HG02798 (cell line): ENCODE measurements around the gene ZFHX3.
"Not testable (repeated sequence)": the region's sequence is repeated elsewhere in the genome, so short reads cannot be mapped to it uniquely, and the experiment has no call there.

Experiments used
- ATAC-seq: cut with Tn5 transposase; IDR thresholded peaks from one replicate; pipeline ENCODE4 v1.9.1; 2021; ENCODE audit warnings: mild to moderate bottlenecking; ENCODE audit not compliant: unreplicated experiment, poor library complexity

ZFHX3 gene

GRCh38 chr16:73047536-73048291 lies at the start of gene ZFHX3:
Gene ZFHX3, minus strand, starts transcription at chr16:73048128. Its CDS starts 87,983 bp downstream, at chr16:72960145.
- ATAC-seq, result peak; percentile 75

GRCh38 chr16:73096510-73096909 lies 48.6 kb upstream of the ZFHX3 start:
- ATAC-seq, result no peak

- no peak for ATAC-seq
Measured at GRCh38 chr16:73095885-73096421, 48.0 kb upstream of the ZFHX3 start.

GRCh38 chr16:73095142-73095820 lies 47.4 kb upstream of the ZFHX3 start:
- no peak for ATAC-seq

- ATAC-seq, result no peak
Measured at GRCh38 chr16:73094371-73094770, 46.4 kb upstream of the ZFHX3 start.

GRCh38 chr16:73093146-73094144 lies 45.5 kb upstream of the ZFHX3 start:
- no peak for ATAC-seq

- no peak for ATAC-seq
Measured at GRCh38 chr16:73092236-73092781, 44.4 kb upstream of the ZFHX3 start.

- ATAC-seq, result no peak
Measured at GRCh38 chr16:73091174-73091573, 43.2 kb upstream of the ZFHX3 start.

GRCh38 chr16:73089420-73089819 lies 41.5 kb upstream of the ZFHX3 start:
- ATAC-seq, result no peak

GRCh38 chr16:73086108-73086507 lies 38.2 kb upstream of the ZFHX3 start:
- ATAC-seq, result no peak

- no peak for ATAC-seq
Measured at GRCh38 chr16:73083271-73083670, 35.3 kb upstream of the ZFHX3 start.

GRCh38 chr16:73082634-73083051 lies 34.7 kb upstream of the ZFHX3 start:
- not testable (repeated sequence) for ATAC-seq

- ATAC-seq, result no peak
Measured at GRCh38 chr16:73080931-73081330, 33.0 kb upstream of the ZFHX3 start.

GRCh38 chr16:73076324-73076810 lies 28.4 kb upstream of the ZFHX3 start:
- no peak for ATAC-seq

- ATAC-seq, result no peak
Measured at GRCh38 chr16:73074382-73074781, 26.5 kb upstream of the ZFHX3 start.

GRCh38 chr16:73072051-73072450 lies 24.1 kb upstream of the ZFHX3 start:
- not testable (repeated sequence) for ATAC-seq

- no peak for ATAC-seq
Measured at GRCh38 chr16:73071131-73071940, 23.4 kb upstream of the ZFHX3 start.

GRCh38 chr16:73069581-73070262 lies 21.8 kb upstream of the ZFHX3 start:
- no peak for ATAC-seq
